ENCODE measurements around the gene KIF19. TPM values are rescaled to one million over a fixed set of nuclear protein-coding genes. Genes with fewer than 3 reads are reported as not detected.

Gene KIF19
- total RNA-seq, 3 donors from 2014 or later = 0.73 to 7.4 (median 2.4) TPM

DNA sequence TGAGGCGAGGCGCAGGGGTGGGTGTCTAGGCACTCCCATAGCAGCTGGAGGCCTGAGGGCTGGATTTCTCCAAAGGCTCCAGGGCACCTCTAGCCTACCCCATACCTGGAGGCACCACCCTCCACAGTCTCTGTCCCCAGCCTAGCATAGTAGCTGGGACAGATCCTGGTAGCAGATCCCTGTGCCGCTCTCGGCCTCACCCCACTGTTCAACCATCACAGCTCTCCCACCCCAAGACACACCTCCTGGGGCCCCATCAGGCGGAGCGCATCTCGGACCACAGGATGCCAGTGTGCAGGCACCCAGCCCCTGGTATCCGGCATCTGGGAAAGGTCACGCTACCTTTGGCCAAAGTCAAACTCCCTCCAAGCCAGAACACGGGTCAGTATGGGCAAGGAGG lies 28.5 kb downstream of the KIF19 start:
- TF ChIP-seq, protein P1, sequence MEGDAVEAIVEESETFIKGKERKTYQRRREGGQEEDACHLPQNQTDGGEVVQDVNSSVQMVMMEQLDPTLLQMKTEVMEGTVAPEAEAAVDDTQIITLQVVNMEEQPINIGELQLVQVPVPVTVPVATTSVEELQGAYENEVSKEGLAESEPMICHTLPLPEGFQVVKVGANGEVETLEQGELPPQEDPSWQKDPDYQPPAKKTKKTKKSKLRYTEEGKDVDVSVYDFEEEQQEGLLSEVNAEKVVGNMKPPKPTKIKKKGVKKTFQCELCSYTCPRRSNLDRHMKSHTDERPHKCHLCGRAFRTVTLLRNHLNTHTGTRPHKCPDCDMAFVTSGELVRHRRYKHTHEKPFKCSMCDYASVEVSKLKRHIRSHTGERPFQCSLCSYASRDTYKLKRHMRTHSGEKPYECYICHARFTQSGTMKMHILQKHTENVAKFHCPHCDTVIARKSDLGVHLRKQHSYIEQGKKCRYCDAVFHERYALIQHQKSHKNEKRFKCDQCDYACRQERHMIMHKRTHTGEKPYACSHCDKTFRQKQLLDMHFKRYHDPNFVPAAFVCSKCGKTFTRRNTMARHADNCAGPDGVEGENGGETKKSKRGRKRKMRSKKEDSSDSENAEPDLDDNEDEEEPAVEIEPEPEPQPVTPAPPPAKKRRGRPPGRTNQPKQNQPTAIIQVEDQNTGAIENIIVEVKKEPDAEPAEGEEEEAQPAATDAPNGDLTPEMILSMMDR (IDR thresholded peaks at IDR 0.05) = no peak
- no peak overlapping the region for H3K4me3 ChIP-seq
- ATAC-seq (no peak), DNase-seq (no peak)
- no peaks in the 10 kb centered on the region for H3K36me3 ChIP-seq (ENCODE audit: low read depth)
- H3K9me3 ChIP-seq = no peaks in the 10 kb centered on the region
- intact Hi-C loops (cut with DNase I, micrococcal nuclease) = no loop called here
- H3K4me1 ChIP-seq (ENCODE audit: low read depth) = peaks cover 4% of the 10 kb centered on the region

DNA sequence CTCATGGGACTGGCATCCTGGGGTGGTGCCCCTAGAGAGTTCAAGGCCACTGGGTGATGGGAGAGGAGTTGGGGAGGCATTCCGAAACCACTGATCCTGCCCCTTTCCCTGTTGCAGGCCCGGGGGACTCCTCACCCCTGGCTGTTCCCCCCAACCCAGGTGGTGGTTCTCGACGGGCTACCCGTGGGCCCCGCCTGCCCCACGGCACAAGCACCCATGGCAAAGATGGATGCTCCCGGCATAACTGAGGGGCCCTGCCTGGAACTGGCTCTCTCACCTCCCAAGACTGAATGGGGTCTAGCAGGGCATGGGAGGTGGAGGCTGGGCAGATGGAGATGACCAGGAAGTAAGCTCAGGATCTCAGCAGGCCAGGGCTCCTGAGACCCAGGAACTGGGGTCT lies 29.0 kb downstream of the KIF19 start:
- no peaks in the 10 kb centered on the region for H3K36me3 ChIP-seq (ENCODE audit: low read depth)
- no peak for DNase-seq
- H3K4me1 ChIP-seq (ENCODE audit: low read depth) = peaks cover 4% of the 10 kb centered on the region
- intact Hi-C loops (cut with DNase I, micrococcal nuclease) = no loop called here
- TF ChIP-seq, protein P1 (IDR thresholded peaks at IDR 0.05) = no peak
- H3K4me3 ChIP-seq = no peak overlapping the region
- no peaks in the 10 kb centered on the region for H3K9me3 ChIP-seq
- ATAC-seq = no peak

DNA sequence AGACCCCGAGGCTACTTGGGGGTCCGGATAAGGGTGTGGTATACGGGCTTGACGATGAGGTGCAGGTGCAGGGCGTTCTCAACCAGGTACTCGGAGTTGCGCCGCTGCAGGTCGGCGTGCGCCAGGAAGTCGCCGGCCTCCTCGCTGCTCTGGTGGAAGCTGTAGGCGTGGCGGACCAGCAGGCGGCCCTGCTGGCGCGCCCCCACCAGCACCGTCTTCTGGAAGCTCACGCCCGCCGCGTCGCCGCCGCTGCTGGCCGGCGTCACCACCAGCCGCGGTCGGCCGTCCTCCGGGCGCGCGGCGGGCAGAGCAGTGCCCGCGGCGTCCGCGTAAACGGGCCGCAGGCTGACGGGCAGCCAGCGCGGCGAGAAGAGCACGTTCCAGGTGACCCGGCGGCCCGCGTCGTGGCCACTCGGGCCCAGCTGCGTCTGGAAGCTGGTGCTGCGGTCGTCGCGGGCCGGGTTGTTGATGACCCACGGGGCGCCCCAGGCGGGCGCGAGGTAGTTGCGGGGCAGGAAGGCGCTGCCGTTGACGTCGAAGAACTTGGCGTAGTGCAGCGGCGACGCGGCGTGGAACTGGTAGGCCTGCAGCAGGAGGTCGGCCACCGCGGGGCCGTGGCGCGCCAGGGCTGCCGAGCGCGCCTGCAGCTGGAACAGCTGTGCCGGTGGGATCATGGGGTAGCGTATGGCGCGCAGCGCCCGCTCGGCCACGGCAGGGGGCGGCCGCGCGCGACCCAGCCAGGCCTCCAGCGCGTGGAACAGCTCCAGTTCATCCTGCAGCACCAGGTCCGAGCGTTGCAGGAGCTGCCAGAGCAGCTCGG lies 30.8 kb downstream of the KIF19 start:
- no peaks in the 10 kb centered on the region for H3K36me3 ChIP-seq (ENCODE audit: low read depth)
- ATAC-seq (peak; percentile 50), DNase-seq (no peak)
- no peak overlapping the region for H3K4me3 ChIP-seq
- no peaks in the 10 kb centered on the region for H3K9me3 ChIP-seq
- peaks cover 4% of the 10 kb centered on the region for H3K4me1 ChIP-seq (ENCODE audit: low read depth)
- intact Hi-C loops (cut with DNase I, micrococcal nuclease) = no loop called here
- TF ChIP-seq, protein P1 (IDR thresholded peaks at IDR 0.05) = no peak

DNA sequence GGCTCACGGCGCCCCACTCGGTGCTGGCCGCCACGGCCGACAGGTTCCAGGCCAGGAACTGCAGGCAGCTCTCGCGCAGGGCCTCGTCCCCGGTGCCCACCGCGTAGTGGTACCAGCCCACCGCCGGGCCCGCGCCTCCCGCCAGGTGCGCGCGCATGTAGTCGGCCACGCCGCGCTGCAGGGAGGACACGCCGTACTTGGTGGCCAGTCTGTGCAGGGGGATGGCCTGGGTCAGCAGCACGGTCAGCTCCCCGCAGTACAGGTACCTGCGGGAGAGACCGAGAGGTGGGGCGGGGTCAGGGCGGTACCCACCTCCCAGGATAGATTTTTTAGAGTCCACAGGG lies 31.4 kb downstream of the KIF19 start:
- Histone ChIP-seq H3K36me3 (ENCODE audit: low read depth) (no peaks in the 10 kb centered on the region), H3K9me3 (no peaks in the 10 kb centered on the region), H3K4me1 (ENCODE audit: low read depth) (peaks cover 4% of the 10 kb centered on the region), H3K4me3 (no peak overlapping the region)
- intact Hi-C loops (cut with DNase I, micrococcal nuclease) = no loop called here
- ATAC-seq (no peak), DNase-seq (no peak)
- TF ChIP-seq, protein P1 (IDR thresholded peaks at IDR 0.05) = no peak

DNA sequence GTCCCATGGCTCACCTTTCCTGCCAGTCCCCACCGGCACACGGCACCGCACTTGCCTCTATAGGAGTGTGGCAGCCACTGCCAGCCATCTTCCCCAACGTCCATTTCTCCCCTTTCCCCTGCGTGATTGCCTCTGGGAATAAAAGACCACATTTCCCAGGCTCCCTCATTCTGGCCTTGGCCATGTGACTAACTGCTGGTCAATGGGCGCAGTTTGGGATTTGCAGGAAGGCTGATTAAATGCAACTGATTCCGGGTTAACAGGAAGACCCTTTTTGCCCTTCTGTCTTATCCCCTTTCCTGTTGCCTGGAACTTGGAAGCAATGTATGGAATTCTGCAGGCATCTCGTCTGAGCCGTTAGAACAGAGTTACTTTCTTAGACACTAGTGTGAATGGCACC lies 32.7 kb downstream of the KIF19 start:
- no peak for DNase-seq
- ATAC-seq = no peak
- Histone ChIP-seq H3K9me3 (no peaks in the 10 kb centered on the region), H3K4me1 (ENCODE audit: low read depth) (peaks cover 4% of the 10 kb centered on the region), H3K36me3 (ENCODE audit: low read depth) (no peaks in the 10 kb centered on the region), H3K4me3 (no peak overlapping the region)
- intact Hi-C loops (cut with DNase I, micrococcal nuclease) = no loop called here
- TF ChIP-seq, protein P1 (IDR thresholded peaks at IDR 0.05) = no peak

Data from mucosa of descending colon (tissue), 3 donors.